Stimulated activated naive CD4-positive, alpha-beta T cell treated with Interleukin-2 at 50 U/mL for 16 hours (primary cell): Measurements from ENCODE around the gene EVX2.

ENCODE experiments used
- DNase-seq: peaks from one replicate; lab custom pipeline; 2025; lab: John Stamatoyannopoulos, UW

The EVX2 gene

DNA sequence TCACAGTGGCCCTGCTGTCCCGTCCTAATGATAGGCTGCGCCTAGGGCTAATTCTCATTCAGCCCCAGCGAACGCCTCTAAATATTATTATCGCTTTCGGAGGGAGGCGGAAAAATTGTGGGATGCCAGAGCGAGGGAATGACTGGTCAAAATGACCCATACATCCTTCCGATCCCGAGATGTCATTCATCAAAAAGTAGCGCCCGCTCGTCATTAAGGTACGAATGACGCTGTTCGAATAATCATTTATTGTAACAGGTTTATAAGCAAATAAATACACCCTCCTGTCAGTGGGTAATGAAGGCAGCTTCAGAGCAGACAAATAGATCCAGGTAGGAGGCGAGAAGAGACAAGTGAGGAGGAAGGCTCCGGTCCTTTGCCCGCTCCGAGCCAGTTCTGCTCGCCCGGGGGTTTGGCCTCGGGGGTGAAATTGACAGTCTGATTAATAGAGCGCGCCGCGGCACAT lies at the start of gene EVX2:
TSS of gene EVX2 (minus strand) at position 167 of the 466 bp plus-strand sequence. CDS start 186 bp downstream, outside the sequence.
- no peak for DNase-seq

DNA sequence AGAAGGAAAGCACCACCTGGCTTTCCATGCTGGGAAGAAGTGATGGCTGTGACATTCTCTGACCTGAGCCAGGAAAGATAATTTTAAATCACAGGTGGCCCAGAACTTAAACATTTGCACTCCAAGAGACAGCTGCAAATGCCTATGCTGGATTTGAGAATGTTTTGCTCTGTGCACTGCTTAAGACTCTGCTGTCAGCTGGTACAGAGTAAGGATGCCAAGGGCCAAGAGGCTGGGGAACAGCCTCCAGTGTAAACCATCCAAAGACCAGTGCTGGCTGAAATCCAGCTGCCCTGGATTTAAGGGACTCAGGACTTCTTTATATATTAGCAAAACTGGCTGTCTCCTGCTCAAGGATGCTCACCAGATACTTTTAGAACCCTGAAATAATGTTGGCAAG lies 49.6 kb upstream of the EVX2 start:
- DNase-seq = no peak

DNA sequence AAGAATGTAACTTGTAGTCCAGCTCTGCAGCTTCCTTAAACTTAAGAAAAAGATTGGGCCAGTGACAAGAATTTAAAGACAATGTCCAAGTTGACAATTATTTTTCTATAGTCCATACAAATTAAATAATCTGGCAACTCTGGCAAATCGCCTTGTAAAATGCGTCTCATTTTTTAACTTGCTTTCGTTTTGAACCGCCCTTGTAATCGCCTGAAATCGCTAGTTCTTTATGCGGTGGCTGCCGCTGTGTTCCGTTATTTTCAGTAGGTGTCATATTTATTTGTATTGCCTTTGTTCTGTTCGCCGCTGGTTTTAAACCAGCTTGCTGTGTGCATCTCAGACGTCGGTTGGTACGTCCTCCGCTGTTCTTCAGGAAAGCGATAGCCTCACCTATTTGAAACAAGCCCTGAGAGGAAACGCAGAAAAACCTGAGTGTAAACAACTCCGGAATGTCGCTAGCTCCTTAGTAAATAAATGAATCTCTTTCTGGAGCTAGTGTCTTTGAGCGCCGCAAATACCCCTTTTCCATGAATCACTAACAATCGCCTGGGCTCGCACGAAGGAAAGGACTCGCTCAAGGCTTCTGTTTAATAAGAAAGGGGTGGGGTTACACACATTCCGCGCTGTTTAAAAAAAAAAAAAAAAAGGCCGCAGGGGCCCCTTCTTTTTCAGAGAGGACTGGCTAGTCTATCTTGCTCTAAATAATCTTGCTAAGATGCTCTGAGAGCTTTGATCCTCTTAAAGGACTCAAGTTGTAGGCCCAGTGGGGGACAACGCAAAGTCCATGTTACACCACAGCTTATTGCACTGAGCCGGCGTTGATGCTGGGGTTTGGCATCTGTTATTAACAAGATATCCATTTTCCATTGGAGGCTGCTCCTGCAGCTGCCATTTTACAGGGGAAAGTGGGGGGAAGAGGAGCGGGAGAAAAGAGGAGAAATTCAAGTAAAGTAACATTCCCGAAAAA lies 48.7 kb upstream of the EVX2 start:
- no peak for DNase-seq

DNA sequence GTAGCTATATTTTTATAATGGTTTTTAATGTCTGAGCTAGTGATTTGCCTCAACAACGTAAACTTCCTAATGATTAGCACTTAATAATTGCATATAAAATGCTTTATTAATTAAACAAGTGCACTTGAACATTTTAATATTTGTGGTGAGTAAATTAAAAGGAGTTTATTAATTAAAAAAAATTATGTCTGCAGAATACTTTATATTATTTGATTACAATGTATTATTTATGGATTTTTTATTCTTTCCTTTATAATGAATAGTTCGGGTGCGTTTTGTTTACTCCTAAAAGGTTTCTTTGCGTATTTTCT lies 48.0 kb upstream of the EVX2 start:
- no peak for DNase-seq

DNA sequence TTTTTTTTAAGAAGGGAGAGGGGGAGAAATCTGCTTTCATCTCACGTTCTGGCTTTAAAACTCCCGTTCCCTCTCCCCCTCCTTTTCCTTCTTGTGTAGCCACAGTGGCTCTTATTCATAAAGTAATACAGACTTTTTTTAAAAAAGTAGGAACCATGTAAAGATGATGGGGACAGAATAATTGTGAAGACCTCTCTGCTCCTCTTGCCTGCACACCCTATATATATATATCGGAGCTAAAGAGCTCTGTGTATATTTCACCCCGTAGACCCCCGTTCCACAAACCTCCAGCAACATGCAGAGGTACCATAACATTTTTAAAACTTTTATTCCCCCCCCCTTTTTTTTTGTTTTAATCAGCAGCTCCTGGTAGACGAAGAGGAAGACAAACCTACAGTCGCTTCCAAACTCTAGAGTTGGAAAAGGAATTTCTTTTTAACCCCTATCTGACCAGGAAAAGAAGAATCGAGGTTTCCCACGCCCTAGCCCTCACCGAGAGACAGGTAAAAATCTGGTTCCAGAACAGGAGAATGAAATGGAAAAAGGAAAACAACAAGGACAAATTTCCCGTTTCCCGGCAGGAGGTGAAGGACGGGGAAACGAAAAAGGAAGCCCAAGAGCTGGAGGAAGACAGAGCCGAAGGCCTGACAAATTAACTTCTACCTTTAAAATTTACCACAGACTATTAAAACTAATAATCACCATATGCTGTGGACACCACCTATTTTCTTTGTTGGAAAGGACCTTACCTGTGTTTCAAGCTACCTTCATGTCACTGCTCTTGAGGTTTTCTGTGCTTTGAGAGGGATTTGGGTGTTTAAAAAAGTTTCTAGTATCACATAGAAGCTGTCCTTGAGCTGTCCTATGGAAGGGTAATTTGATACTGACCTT lies 47.4 kb upstream of the EVX2 start:
- DNase-seq = no peak

DNA sequence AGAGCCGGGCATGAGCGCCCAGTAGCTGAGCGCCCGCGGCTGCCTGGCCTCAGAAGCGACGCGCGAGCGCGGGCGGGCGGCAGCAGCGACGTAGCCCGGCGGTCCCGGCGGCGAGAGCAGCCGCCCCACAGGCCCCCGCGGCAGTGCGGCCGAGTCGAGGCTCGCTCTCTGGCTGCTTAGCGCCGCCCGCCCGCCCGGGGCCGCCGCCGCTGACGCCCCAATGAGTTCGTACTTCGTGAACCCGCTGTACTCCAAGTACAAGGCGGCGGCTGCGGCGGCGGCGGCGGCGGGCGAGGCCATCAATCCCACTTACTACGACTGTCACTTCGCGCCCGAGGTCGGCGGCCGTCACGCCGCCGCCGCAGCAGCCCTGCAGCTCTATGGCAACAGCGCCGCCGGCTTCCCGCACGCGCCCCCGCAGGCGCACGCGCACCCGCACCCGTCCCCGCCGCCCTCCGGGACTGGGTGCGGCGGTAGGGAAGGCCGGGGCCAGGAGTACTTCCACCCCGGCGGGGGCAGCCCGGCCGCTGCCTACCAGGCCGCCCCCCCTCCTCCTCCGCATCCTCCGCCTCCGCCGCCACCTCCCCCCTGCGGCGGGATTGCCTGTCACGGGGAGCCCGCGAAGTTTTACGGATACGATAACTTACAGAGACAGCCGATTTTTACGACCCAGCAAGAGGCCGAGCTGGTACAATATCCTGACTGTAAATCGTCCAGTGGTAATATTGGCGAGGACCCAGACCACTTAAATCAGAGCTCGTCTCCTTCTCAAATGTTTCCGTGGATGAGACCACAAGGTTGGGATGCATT lies 46.6 kb upstream of the EVX2 start:
- no peak for DNase-seq

DNA sequence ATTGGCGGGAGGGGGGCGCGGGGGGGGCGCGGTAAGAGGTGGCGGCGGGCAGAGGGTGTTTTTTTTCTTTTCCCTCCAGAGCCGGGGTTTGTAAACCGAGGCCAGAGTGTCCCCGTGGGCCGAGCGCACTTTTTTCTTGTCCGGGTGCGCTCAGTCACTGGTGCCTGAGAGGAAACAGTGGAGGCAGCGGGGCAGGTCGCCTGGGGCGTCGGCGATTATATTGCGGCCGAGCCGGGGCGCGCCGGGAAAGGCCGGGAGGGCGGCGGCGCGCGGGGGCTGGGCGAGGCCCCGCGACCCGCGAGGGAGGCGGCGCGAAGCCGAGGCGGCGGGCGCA lies 46.0 kb upstream of the EVX2 start:
- no peak for DNase-seq

DNA sequence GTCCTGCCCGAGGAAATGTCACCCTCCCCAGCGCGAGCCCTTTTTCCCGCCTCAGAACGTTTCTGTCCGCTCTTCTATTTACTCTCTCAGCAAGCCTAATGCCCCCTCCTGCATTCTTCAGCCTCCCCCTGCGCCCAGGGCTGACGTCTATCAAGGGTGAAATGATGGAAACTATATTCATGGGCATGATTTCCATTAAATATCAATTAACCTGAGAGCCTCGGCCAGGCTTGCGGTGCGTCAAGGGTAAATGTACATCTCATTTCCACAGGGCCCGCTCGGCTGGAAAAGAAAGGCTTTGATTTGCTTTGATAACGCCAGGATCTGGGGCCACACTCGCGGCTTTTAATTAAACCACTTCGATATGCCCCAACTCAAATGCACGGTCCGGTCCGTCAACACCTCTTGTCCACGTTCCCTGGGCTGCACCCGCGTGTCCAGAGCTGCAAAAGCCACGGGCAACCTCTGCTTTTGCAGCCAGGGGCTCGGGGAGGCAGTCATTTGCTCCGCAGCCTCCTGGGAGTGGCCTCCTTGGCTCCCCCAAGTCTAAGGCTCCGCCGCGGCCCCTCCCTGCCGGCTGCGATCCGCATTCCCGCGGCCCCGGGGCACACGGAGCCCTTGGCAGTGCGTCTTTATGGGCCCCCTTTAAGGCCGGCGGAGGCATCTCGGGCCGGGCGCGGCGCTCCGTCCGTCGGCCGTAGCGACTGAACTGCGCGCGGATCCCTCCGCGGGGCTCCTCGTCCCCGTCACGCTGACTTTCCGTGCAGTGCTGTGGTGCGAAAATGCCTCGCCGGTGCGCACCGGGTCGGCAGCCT lies 45.4 kb upstream of the EVX2 start, which contains the start of gene HOXD8:
TSS of gene HOXD8 (plus strand) at position 724 of the 815 bp plus-strand sequence. CDS start 662 bp downstream, outside the sequence.
- no peak for DNase-seq

DNA sequence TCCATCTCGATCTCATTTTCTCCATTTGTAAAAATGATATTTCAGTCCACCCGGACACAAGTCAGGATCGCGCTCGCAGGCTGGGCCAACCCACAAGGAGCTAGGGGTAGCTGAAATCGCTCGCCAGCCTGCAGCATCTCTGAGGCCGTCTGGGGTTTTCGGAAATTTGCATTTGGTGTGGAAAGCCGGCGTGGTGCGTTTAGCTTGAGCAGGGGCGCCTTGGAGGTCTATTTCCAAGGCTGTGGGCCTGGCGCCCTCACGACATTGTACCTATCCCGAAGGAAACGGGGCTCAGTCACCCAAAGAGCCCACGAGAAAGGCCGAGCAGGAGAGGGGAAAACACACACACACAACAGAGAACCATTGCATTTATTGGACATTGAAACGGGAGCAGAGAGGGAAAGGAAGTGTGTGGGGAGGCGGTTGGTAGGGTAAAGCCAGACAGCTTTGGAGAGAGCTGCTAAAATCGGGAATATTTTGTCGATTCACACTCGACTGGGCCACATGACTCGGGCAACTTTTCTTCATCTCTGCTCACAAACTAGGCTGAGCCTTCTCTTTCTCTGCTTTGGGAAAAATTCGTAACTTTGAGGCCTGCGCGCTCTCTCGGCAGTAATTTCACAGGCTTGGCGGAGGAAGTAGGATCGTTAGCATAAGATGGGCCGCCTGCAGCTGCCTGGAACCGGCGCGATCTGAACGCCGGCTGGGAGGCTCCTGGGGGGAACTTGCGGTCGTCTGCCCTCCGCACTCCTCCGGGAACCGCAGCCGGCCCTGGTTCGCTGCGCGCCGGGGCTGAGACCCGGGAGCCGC lies 44.6 kb upstream of the EVX2 start:
- DNase-seq = no peak

DNA sequence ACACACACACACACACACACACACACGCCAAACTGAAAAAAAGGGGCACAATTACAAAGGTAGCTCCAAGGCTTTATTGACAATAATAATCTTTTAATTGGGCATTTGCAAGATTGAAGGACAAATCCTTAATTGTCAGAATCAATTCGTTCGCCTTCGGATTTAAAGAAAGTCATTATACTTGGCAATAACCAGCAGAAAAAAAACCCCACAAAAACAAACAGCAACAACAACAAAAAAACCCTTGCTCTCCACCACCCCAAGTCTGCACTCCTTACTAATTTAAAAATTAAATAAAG lies 44.0 kb upstream of the EVX2 start:
- DNase-seq = no peak

DNA sequence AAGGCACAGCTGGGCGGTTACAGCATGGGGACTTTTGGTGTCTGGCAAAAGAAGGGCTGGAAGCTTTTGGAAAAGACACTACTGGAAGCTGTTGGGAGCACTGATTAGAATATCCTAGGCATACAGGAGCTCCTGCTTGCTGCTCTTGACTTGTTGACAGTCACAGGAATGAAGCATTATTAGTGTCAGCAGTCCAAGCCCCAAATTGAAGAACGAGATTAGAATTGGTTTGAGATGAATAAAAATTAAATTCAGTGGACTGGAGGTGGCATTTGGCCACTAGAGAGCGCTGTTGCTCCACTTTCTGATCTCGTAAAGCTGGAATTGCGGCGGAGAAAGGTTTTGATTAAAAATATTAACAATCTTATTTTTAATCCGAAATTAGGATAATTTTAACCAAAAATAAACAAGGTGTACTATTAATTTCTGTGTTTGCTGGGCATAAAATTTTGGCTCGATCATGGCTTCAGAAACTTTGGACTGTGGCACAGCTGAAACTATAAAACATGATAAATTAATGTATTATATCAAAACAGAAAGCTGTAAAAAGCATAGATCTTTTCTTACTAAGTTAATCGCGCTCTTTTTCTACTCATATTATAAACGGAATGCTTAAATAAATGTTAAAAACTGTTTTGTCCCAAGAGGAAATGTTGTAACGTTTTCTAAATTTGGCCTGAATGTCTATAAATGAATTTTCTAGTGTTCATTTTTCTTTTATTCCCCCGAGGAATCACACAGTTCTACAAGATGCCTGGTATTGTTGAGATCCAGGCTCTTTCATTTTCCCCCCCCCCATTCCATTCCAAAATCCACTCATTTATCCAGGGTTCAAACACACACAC lies 43.4 kb upstream of the EVX2 start:
- peak; percentile 31 for DNase-seq

DNA sequence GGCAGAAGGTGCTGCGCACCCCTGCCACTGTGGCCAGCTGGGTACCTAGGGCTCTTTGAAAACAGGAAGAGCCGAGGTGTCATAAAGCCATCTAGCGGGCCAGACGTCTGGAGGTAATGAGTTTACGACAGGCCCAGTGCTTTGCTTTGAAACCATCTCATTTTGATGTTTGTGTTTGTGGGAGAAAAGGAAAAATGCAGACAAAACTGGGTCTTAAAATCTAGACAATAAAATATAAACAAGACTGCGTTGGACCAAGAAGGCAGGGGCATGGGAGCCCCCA lies 42.0 kb upstream of the EVX2 start:
- DNase-seq = no peak

DNA sequence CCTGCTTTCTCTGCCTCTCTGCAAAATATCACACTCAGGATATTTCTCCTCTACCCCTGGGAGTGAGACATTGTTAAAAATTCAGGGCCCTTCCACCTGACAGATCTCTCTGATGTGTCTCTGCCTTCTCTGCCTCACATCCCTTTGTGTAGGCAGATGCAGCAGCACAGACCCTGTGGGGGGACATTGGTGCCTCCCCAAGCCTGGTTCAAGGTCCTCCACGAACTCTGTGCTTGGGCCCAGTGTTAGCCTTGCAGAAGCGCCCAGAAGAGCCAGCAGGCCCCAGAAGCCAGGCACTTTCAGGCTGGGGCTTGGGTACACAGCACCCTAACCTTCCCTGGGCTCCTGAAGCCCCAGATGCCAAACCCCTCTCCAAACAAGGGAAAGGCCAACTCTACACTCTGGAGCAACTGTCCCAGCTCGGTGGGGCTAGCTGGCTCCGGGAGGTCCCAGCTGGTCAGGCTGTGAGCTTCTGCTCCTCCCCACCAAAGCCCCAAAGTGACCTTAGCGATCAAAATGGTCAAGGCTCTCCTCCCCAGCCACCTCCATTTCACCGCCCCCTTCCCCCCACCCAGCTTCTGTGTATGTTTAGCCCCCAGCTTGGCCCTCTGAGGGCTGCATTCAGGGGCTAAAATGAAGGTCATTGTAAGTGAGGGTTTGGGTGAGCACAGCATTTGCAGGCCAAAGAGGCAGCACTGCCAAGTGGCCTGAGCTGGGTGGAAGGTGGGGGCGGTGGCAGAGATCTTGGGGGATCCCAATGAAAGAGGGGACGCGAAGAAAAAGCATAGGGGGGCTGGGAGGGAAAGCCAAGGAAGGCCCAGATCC lies 41.4 kb upstream of the EVX2 start:
- DNase-seq = no peak

DNA sequence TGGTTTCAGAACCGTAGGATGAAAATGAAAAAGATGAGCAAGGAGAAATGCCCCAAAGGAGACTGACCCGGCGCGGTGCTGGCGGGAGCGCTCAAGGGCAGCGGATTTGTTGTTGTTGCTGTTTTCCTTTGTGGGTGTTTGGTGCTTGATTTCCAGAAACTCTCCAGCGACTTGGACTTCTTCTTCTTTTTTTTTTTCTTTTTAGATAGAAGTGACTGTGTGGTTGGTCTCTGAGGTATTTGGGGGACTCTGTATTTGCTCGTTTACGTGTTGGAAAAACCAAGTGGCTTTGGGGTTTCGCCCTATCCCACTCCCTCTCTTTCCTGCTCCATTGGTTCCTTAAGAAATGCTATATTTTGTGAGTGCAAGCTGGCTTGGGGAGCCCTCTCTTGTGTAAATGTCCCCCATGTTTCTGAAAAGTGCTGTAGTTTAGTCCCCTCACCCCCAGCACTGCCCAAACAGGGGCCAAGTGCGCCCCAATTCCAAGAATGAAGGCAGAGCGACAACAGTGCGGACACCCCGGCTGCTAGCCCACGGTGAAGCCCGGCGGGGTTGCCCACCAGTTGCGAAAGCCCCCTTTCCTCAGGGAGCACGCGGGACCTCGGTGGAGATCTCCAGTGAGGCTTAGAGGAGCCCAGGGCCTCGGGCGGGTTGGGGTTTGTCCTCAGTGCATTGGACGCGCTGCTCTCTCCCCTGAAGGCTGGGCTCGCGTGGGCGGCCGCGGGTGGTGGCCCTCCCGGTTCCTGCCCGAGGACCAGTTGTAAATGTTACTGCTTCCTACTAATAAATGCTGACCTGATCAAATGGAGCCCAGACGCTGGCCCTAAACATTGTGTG lies 40.6 kb upstream of the EVX2 start:
- DNase-seq = no peak

DNA sequence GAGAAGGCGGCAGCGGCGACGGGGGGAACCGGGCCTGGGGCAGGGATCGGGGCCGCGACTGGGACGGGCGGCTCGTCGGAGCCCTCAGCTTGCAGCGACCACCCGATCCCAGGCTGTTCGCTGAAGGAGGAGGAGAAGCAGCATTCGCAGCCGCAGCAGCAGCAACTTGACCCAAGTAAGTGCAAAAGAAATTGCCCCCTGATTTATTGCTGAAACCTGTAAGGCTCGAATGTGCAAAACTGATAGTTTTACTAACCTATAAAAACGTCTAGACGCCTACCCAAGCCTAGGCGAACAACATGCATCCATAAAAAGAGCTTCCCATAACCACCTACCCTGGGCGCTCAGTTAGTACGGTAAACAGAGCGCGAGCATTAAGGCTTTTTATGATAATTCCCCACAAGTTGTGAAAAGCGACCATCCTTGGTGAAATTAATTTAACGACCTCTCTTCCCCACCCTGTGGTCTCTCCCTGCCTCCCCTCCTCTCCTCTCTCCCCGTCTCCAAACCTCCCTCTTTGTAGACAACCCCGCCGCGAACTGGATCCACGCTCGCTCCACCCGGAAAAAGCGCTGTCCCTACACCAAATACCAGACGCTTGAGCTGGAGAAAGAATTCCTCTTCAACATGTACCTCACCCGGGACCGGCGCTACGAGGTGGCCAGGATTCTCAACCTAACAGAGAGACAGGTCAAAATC lies 39.8 kb upstream of the EVX2 start:
- DNase-seq = no peak

DNA sequence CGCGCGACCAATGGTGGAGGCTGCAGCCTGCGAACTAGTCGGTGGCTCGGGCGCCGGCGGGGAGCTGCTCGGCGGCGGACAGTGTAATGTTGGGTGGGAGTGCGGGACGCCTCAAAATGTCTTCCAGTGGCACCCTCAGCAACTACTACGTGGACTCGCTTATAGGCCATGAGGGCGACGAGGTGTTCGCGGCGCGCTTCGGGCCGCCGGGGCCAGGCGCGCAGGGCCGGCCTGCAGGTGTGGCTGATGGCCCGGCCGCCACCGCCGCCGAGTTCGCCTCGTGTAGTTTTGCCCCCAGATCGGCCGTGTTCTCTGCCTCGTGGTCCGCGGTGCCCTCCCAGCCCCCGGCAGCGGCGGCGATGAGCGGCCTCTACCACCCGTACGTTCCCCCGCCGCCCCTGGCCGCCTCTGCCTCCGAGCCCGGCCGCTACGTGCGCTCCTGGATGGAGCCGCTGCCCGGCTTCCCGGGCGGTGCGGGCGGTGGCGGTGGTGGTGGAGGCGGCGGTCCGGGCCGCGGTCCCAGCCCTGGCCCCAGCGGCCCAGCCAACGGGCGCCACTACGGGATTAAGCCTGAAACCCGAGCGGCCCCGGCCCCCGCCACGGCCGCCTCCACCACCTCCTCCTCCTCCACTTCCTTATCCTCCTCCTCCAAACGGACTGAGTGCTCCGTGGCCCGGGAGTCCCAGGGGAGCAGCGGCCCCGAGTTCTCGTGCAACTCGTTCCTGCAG lies 39.1 kb upstream of the EVX2 start, which contains the start of gene HOXD9:
TSS of gene HOXD9 (plus strand) at position 37 of the 728 bp plus-strand sequence. CDS start at position 87, 50 bp downstream.
- no peak for DNase-seq
